GM18868 (cell line): ENCODE data around the gene LIPG.
"Not testable (repeated sequence)": the region's sequence is repeated elsewhere in the genome, so short reads cannot be mapped to it uniquely, and the experiment has no call there.

Source experiments
- ATAC-seq: cut with Tn5 transposase; IDR thresholded peaks from one replicate; pipeline ENCODE4 v1.9.1; 2021; ENCODE audit warnings: mild to moderate bottlenecking, moderate library complexity; ENCODE audit not compliant: unreplicated experiment

Gene LIPG

GRCh38 chr18:49546278-49546677, 15.6 kb upstream of the LIPG start:
- no peak for ATAC-seq

- ATAC-seq = no peak
These were observed 15.1 kb upstream of the LIPG start for GRCh38 chr18:49546719-49547273.

- no peak for ATAC-seq
These were observed 14.2 kb upstream of the LIPG start for GRCh38 chr18:49547701-49548100.

GRCh38 chr18:49548229-49548636, 13.6 kb upstream of the LIPG start:
- ATAC-seq = no peak

GRCh38 chr18:49550621-49551339, 11.1 kb upstream of the LIPG start:
- ATAC-seq = no peak

GRCh38 chr18:49553003-49553402, 8.9 kb upstream of the LIPG start:
- ATAC-seq = no peak

- no peak for ATAC-seq
These were observed 6.2 kb upstream of the LIPG start for GRCh38 chr18:49555641-49556040.

- no peak for ATAC-seq
These were observed 3.5 kb upstream of the LIPG start for GRCh38 chr18:49558356-49558755.

- ATAC-seq = not testable (repeated sequence)
These were observed 2.4 kb upstream of the LIPG start for GRCh38 chr18:49559326-49559931.

- no peak for ATAC-seq
These were observed 1.6 kb upstream of the LIPG start for GRCh38 chr18:49560277-49560623.

GRCh38 chr18:49560624-49561288, 1.1 kb upstream of the LIPG start:
- no peak for ATAC-seq

- no peak for ATAC-seq
These were observed 748 bp downstream of the LIPG start for GRCh38 chr18:49562481-49563129.

- ATAC-seq = no peak
These were observed 1.3 kb downstream of the LIPG start for GRCh38 chr18:49563130-49563540.

- no peak for ATAC-seq
These were observed 2.1 kb downstream of the LIPG start for GRCh38 chr18:49563701-49564517.

- ATAC-seq = no peak
These were observed 2.6 kb downstream of the LIPG start for GRCh38 chr18:49564518-49564834.

GRCh38 chr18:49565101-49565500, 3.2 kb downstream of the LIPG start:
- no peak for ATAC-seq

- ATAC-seq = no peak
These were observed 3.8 kb downstream of the LIPG start for GRCh38 chr18:49565612-49566011.

GRCh38 chr18:49566217-49566770, 4.4 kb downstream of the LIPG start:
- ATAC-seq = no peak

- ATAC-seq = no peak
These were observed 5.1 kb downstream of the LIPG start for GRCh38 chr18:49566985-49567384.

- no peak for ATAC-seq
These were observed 7.9 kb downstream of the LIPG start for GRCh38 chr18:49569724-49570123.
